ENCODE results near the gene RFESD. TPM values are rescaled to one million over a fixed set of nuclear protein-coding genes. Genes with fewer than 3 reads are reported as not detected.

The RFESD gene
- total RNA-seq (1 to 10 TPM; 6.2 to 6.8 TPM), polyA plus RNA-seq (ENCODE audit: insufficient read length in 2 of 2) (1 to 10 TPM; 2.3 to 2.9 TPM)
- long read RNA-seq, donor 1, partial matches to known transcripts, result 0 of 1 reads
- long read RNA-seq, donor 1, other reads (novel, unspliced or antisense), result 0 of 1 reads
- long read RNA-seq, donor 2, partial matches to known transcripts, result 0 of 1 reads
- long read RNA-seq, donor 2, other reads (novel, unspliced or antisense), result 0 of 1 reads
- long read RNA-seq, donor 3, result 0 reads
- long read RNA-seq, donor 4, partial matches to known transcripts, result 0 of 1 reads
- long read RNA-seq, donor 4, other reads (novel, unspliced or antisense), result 0 of 1 reads

GRCh38 chr5:95646569-95647431 lies at the start of gene RFESD:
TSS of gene RFESD (plus strand) at chr5:95646777. CDS start at chr5:95652272, 5,495 bp downstream.
- peak within 1 kb of the TSS; percentile 86 for H3K27ac ChIP-seq (ENCODE audit: low read depth, low read length)

GRCh38 chr5:95599252-95599651 lies 47.3 kb upstream of the RFESD start:
- no peaks in the 10 kb centered on the region for H3K36me3 ChIP-seq (ENCODE audit: control insufficient read depth, insufficient read depth, low read length)
- no peaks in the 10 kb centered on the region for H3K4me1 ChIP-seq (ENCODE audit: control insufficient read depth, insufficient read depth, low read length)
- H3K27ac ChIP-seq (ENCODE audit: low read depth, low read length), result no peak overlapping the region
- WGBS (ENCODE audit: insufficient coverage), result 80% methylated on average over 1 of the region's 1 CpG
- no peaks in the 10 kb centered on the region for H3K27me3 ChIP-seq (ENCODE audit: control insufficient read depth, insufficient read depth, low read length)
- no peaks in the 10 kb centered on the region for H3K9me3 ChIP-seq (ENCODE audit: control insufficient read depth, insufficient read depth, low read length)
- no peak overlapping the region for H3K4me3 ChIP-seq (ENCODE audit: low read depth, low read length)
- DNase-seq (ENCODE audit: low read depth in 4 of 6, low spot score in 6 of 6), result no peak

More at GRCh38 chr5:95646569-95647431, at the start of gene RFESD:
- Histone ChIP-seq H3K36me3 (ENCODE audit: control insufficient read depth, insufficient read depth, low read length) (no peaks in the 10 kb centered on the region), H3K9me3 (ENCODE audit: control insufficient read depth, insufficient read depth, low read length) (no peaks in the 10 kb centered on the region), H3K27me3 (ENCODE audit: control insufficient read depth, insufficient read depth, low read length) (no peaks in the 10 kb centered on the region), H3K4me1 (ENCODE audit: control insufficient read depth, insufficient read depth, low read length) (peaks cover 5% of the 10 kb centered on the region), H3K4me3 (ENCODE audit: low read depth, low read length) (peak within 1 kb of the TSS; percentile 86)
- peak in 5 of 6 donors; percentile 80 to 97 (median 91) for DNase-seq (ENCODE audit: low read depth in 4 of 6, low spot score in 6 of 6)
- under 1% methylated on average over 55 of the region's 60 CpGs for WGBS (ENCODE audit: insufficient coverage)

DNA sequence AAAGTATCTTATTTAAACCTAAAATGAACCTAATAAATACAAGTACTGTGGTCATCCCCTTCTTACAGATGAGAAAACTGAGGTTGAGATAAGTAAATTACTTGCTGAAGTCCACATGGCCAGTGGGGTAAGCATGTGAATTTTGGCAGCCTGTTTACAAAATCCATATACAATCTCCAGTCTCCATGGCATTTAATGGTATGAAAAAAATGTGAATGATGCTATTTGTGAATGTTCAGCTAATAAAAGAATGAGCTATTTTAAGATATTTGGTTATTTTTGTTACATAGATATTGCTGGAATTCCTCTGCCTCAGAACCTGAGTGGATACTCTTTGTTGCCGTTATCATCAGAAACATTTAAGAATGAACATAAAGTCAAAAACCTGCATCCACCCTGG lies 46.0 kb upstream of the RFESD start:
- Histone ChIP-seq H3K27me3 (ENCODE audit: control insufficient read depth, insufficient read depth, low read length) (no peaks in the 10 kb centered on the region), H3K27ac (ENCODE audit: low read depth, low read length) (no peak overlapping the region), H3K36me3 (ENCODE audit: control insufficient read depth, insufficient read depth, low read length) (no peaks in the 10 kb centered on the region), H3K4me1 (ENCODE audit: control insufficient read depth, insufficient read depth, low read length) (no peaks in the 10 kb centered on the region), H3K4me3 (ENCODE audit: low read depth, low read length) (no peak overlapping the region), H3K9me3 (ENCODE audit: control insufficient read depth, insufficient read depth, low read length) (no peaks in the 10 kb centered on the region)
- WGBS (ENCODE audit: insufficient coverage), result no CpG with 5 or more reads among the region's 1 CpG
- DNase-seq (ENCODE audit: low read depth in 4 of 6, low spot score in 6 of 6), result no peak

DNA sequence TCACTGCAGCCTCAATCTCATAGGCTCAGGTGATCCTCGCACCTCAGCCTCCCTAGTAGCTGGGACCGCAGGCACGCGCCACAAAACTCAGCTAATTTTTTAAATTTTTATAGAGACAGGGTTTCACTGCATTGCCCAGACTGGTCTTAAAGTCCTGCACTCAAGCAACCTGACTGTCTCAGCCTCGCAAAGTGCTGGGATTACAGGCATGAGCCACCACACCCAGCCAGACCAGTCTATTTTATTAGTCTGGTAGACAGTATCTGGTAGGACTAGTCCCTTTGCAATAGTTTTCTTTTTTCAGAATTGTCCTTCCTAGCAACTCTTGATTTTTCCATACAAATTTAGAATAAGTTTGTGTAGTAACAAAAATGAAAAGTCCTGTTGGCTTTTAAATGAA lies 40.8 kb upstream of the RFESD start:
- H3K4me3 ChIP-seq (ENCODE audit: low read depth, low read length), result no peak overlapping the region
- no peaks in the 10 kb centered on the region for H3K36me3 ChIP-seq (ENCODE audit: control insufficient read depth, insufficient read depth, low read length)
- H3K27me3 ChIP-seq (ENCODE audit: control insufficient read depth, insufficient read depth, low read length), result no peaks in the 10 kb centered on the region
- DNase-seq (ENCODE audit: low read depth in 4 of 6, low spot score in 6 of 6), result no peak
- 100% methylated on average over 4 of the region's 5 CpGs for WGBS (ENCODE audit: insufficient coverage)
- H3K4me1 ChIP-seq (ENCODE audit: control insufficient read depth, insufficient read depth, low read length), result no peaks in the 10 kb centered on the region
- no peaks in the 10 kb centered on the region for H3K9me3 ChIP-seq (ENCODE audit: control insufficient read depth, insufficient read depth, low read length)
- H3K27ac ChIP-seq (ENCODE audit: low read depth, low read length), result no peak overlapping the region

GRCh38 chr5:95606419-95606818 lies 40.2 kb upstream of the RFESD start:
- no peaks in the 10 kb centered on the region for H3K36me3 ChIP-seq (ENCODE audit: control insufficient read depth, insufficient read depth, low read length)
- no peak for DNase-seq (ENCODE audit: low read depth in 4 of 6, low spot score in 6 of 6)
- no peaks in the 10 kb centered on the region for H3K27me3 ChIP-seq (ENCODE audit: control insufficient read depth, insufficient read depth, low read length)
- H3K9me3 ChIP-seq (ENCODE audit: control insufficient read depth, insufficient read depth, low read length), result no peaks in the 10 kb centered on the region
- WGBS (ENCODE audit: insufficient coverage), result no CpG with 5 or more reads among the region's 1 CpG
- H3K27ac ChIP-seq (ENCODE audit: low read depth, low read length), result no peak overlapping the region
- no peak overlapping the region for H3K4me3 ChIP-seq (ENCODE audit: low read depth, low read length)
- H3K4me1 ChIP-seq (ENCODE audit: control insufficient read depth, insufficient read depth, low read length), result no peaks in the 10 kb centered on the region

DNA sequence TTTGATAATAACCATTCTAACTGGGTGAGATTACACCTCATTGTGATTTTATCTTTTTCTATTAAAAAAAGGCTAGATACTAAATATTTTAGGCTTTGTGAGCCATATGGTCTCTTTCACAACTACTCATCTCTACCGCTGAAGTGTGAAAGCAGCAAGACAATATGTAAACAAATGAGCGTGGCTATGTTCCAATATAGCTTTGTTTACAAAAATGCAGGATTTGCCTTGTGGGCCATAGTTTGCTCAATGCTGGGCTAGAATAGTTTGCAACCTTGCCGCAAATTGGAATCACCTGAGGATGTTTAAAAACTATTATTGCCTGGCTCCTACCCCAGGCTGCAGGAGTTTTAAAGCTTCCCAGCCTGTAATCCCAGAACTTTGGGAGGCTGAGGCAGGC lies 36.9 kb upstream of the RFESD start:
- Histone ChIP-seq H3K4me1 (ENCODE audit: control insufficient read depth, insufficient read depth, low read length) (no peaks in the 10 kb centered on the region), H3K27ac (ENCODE audit: low read depth, low read length) (no peak overlapping the region), H3K9me3 (ENCODE audit: control insufficient read depth, insufficient read depth, low read length) (peaks cover 4% of the 10 kb centered on the region), H3K36me3 (ENCODE audit: control insufficient read depth, insufficient read depth, low read length) (no peaks in the 10 kb centered on the region), H3K4me3 (ENCODE audit: low read depth, low read length) (no peak overlapping the region), H3K27me3 (ENCODE audit: control insufficient read depth, insufficient read depth, low read length) (no peaks in the 10 kb centered on the region)
- peak in 1 of 6 donors; percentile 8 for DNase-seq (ENCODE audit: low read depth in 4 of 6, low spot score in 6 of 6)
- 75% methylated on average over 1 of the region's 3 CpGs for WGBS (ENCODE audit: insufficient coverage)

DNA sequence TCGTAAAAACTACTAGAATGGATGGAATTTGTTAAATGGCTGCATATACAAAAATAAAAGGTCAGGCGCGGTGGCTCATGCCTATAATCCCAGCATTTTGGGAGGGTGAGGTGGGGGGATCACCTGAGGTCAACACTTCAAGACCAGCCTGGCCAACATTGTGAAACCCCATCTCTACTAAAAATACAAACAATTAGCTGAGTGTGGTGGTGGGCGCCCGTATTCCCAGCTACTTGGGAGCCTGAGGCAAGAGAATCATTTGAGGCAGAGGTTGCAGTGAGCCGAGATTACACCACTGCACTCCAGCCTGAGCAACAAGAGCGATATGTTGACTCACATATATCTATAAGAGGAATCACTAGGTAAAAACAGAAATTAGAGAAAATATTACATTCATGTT lies 36.0 kb upstream of the RFESD start:
- H3K4me3 ChIP-seq (ENCODE audit: low read depth, low read length), result no peak overlapping the region
- WGBS (ENCODE audit: insufficient coverage), result no CpG with 5 or more reads among the region's 7 CpGs

GRCh38 chr5:95611396-95611795 lies 35.2 kb upstream of the RFESD start:
- H3K4me1 ChIP-seq (ENCODE audit: control insufficient read depth, insufficient read depth, low read length), result no peaks in the 10 kb centered on the region
- H3K27me3 ChIP-seq (ENCODE audit: control insufficient read depth, insufficient read depth, low read length), result no peaks in the 10 kb centered on the region
- no peaks in the 10 kb centered on the region for H3K36me3 ChIP-seq (ENCODE audit: control insufficient read depth, insufficient read depth, low read length)
- no peak for DNase-seq (ENCODE audit: low read depth in 4 of 6, low spot score in 6 of 6)
- H3K4me3 ChIP-seq (ENCODE audit: low read depth, low read length), result no peak overlapping the region
- peaks cover 4% of the 10 kb centered on the region for H3K9me3 ChIP-seq (ENCODE audit: control insufficient read depth, insufficient read depth, low read length)
- no peak overlapping the region for H3K27ac ChIP-seq (ENCODE audit: low read depth, low read length)
- WGBS (ENCODE audit: insufficient coverage), result 100% methylated on average over 1 of the region's 3 CpGs

More for the DNA sequence above, 36.0 kb upstream of the RFESD start:
- Histone ChIP-seq H3K9me3 (ENCODE audit: control insufficient read depth, insufficient read depth, low read length) (peaks cover 4% of the 10 kb centered on the region), H3K27me3 (ENCODE audit: control insufficient read depth, insufficient read depth, low read length) (no peaks in the 10 kb centered on the region), H3K4me1 (ENCODE audit: control insufficient read depth, insufficient read depth, low read length) (no peaks in the 10 kb centered on the region), H3K27ac (ENCODE audit: low read depth, low read length) (no peak overlapping the region), H3K36me3 (ENCODE audit: control insufficient read depth, insufficient read depth, low read length) (no peaks in the 10 kb centered on the region)
- DNase-seq (ENCODE audit: low read depth in 4 of 6, low spot score in 6 of 6), result no peak

GRCh38 chr5:95613514-95613913 lies 33.1 kb upstream of the RFESD start:
- 100% methylated on average over 1 of the region's 1 CpG for WGBS (ENCODE audit: insufficient coverage)
- Histone ChIP-seq H3K27ac (ENCODE audit: low read depth, low read length) (no peak overlapping the region), H3K4me1 (ENCODE audit: control insufficient read depth, insufficient read depth, low read length) (no peaks in the 10 kb centered on the region), H3K9me3 (ENCODE audit: control insufficient read depth, insufficient read depth, low read length) (peaks cover 4% of the 10 kb centered on the region), H3K4me3 (ENCODE audit: low read depth, low read length) (no peak overlapping the region), H3K36me3 (ENCODE audit: control insufficient read depth, insufficient read depth, low read length) (no peaks in the 10 kb centered on the region), H3K27me3 (ENCODE audit: control insufficient read depth, insufficient read depth, low read length) (peaks cover 3% of the 10 kb centered on the region)
- no peak for DNase-seq (ENCODE audit: low read depth in 4 of 6, low spot score in 6 of 6)

GRCh38 chr5:95615164-95615467 lies 31.5 kb upstream of the RFESD start:
- H3K27me3 ChIP-seq (ENCODE audit: control insufficient read depth, insufficient read depth, low read length), result peaks cover 19% of the 10 kb centered on the region
- no peaks in the 10 kb centered on the region for H3K36me3 ChIP-seq (ENCODE audit: control insufficient read depth, insufficient read depth, low read length)
- H3K4me3 ChIP-seq (ENCODE audit: low read depth, low read length), result no peak overlapping the region
- peaks cover 4% of the 10 kb centered on the region for H3K9me3 ChIP-seq (ENCODE audit: control insufficient read depth, insufficient read depth, low read length)
- no peak for DNase-seq (ENCODE audit: low read depth in 4 of 6, low spot score in 6 of 6)
- no CpG with 5 or more reads among the region's 1 CpG for WGBS (ENCODE audit: insufficient coverage)
- H3K27ac ChIP-seq (ENCODE audit: low read depth, low read length), result no peak overlapping the region
- peaks cover 5% of the 10 kb centered on the region for H3K4me1 ChIP-seq (ENCODE audit: control insufficient read depth, insufficient read depth, low read length)
